ENCODE data around the gene AIFM2. TPM values are rescaled to one million over a fixed set of nuclear protein-coding genes. Genes with fewer than 3 reads are reported as not detected.
"Not testable (repeated sequence)": the region's sequence is repeated elsewhere in the genome, so short reads cannot be mapped to it uniquely, and the experiment has no call there.

The AIFM2 gene
- total RNA-seq, 1 experiment from 2014 or later = 6.9 TPM

GRCh38 chr10:70123817-70124216 lies 8.8 kb downstream of the AIFM2 start:
- no peak for DNase-seq (ENCODE audit: low read depth)

GRCh38 chr10:70123166-70123565 lies 9.5 kb downstream of the AIFM2 start:
- not testable (repeated sequence) for DNase-seq (ENCODE audit: low read depth)

GRCh38 chr10:70122742-70123141 lies 9.9 kb downstream of the AIFM2 start:
- DNase-seq (ENCODE audit: low read depth) = peak; percentile 25

- no peak for DNase-seq (ENCODE audit: low read depth)
Measured at GRCh38 chr10:70121281-70121949, 11.2 kb downstream of the AIFM2 start.

GRCh38 chr10:70120417-70120816 lies 12.2 kb downstream of the AIFM2 start:
- no peak for DNase-seq (ENCODE audit: low read depth)

- DNase-seq (ENCODE audit: low read depth) = no peak
Measured at GRCh38 chr10:70119623-70120022, 13.0 kb downstream of the AIFM2 start.

- DNase-seq (ENCODE audit: low read depth) = no peak
Measured at GRCh38 chr10:70119197-70119596, 13.4 kb downstream of the AIFM2 start.

GRCh38 chr10:70118196-70118595 lies 14.4 kb downstream of the AIFM2 start:
- DNase-seq (ENCODE audit: low read depth) = no peak

GRCh38 chr10:70117646-70118045 lies 15.0 kb downstream of the AIFM2 start:
- DNase-seq (ENCODE audit: low read depth) = no peak

GRCh38 chr10:70115948-70116682 lies 16.5 kb downstream of the AIFM2 start:
- no peak for DNase-seq (ENCODE audit: low read depth)

- DNase-seq (ENCODE audit: low read depth) = no peak
Measured at GRCh38 chr10:70114902-70115301, 17.7 kb downstream of the AIFM2 start.

- no peak for DNase-seq (ENCODE audit: low read depth)
Measured at GRCh38 chr10:70112071-70112470, 20.6 kb downstream of the AIFM2 start.

- no peak for DNase-seq (ENCODE audit: low read depth)
Measured at GRCh38 chr10:70111496-70111895, 21.1 kb downstream of the AIFM2 start.

- no peak for DNase-seq (ENCODE audit: low read depth)
Measured at GRCh38 chr10:70109064-70109729, 23.4 kb downstream of the AIFM2 start.

GRCh38 chr10:70106958-70107791 lies 25.4 kb downstream of the AIFM2 start:
- no peak for DNase-seq (ENCODE audit: low read depth)

- DNase-seq (ENCODE audit: low read depth) = no peak
Measured at GRCh38 chr10:70101668-70102067, 31.0 kb downstream of the AIFM2 start.

GRCh38 chr10:70101068-70101562 lies 31.5 kb downstream of the AIFM2 start:
- DNase-seq (ENCODE audit: low read depth) = not testable (repeated sequence)

- DNase-seq (ENCODE audit: low read depth) = no peak
Measured at GRCh38 chr10:70098271-70098670, 34.4 kb downstream of the AIFM2 start.

GRCh38 chr10:70097459-70097858 lies 35.2 kb downstream of the AIFM2 start:
- no peak for DNase-seq (ENCODE audit: low read depth)

GRCh38 chr10:70096705-70097420 lies 35.8 kb downstream of the AIFM2 start:
- DNase-seq (ENCODE audit: low read depth) = no peak

All from LHCN-M2 (cell line).